ENCODE data around the gene CDC25A. TPM values are rescaled to one million over a fixed set of nuclear protein-coding genes. Genes with fewer than 3 reads are reported as not detected.

Gene CDC25A
- total RNA-seq, 1 experiment from 2014 or later: 14.9 TPM

DNA sequence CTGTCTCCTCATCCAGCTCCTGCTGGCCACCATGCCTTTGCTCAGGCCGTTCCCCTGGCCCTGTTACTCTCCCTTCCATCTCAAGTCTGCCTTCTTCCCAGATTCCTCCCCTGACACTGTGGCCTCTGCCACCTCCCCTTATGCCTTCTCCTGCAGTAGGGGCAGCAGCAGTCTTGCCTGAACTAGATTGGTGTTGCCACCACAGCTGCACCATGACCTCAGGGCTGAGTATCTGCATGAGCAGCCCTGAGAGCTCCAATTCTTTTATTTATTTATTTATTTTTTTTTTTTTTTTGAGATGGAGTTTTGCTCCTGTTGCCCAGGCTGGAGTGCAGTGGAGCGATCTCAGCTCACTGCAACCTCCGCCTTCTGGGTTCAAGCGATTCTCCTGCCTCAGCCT is 21.2 kb upstream of the CDC25A start:
- no peak for DNase-seq (ENCODE audit: low read depth, low spot score)
- in situ Hi-C loops (cut with HindIII; ENCODE audit: low pct_unique_long_range_greater_than_20kb, low sequenced_read_pairs): no loop called here

GRCh38 chr3:48208076-48208475 is 19.9 kb upstream of the CDC25A start:
- no peak for DNase-seq (ENCODE audit: low read depth, low spot score)
- in situ Hi-C loops (cut with HindIII; ENCODE audit: low pct_unique_long_range_greater_than_20kb, low sequenced_read_pairs): no loop called here

GRCh38 chr3:48202632-48203031 is 14.4 kb upstream of the CDC25A start:
- DNase-seq (ENCODE audit: low read depth, low spot score): no peak
- in situ Hi-C loops (cut with HindIII; ENCODE audit: low pct_unique_long_range_greater_than_20kb, low sequenced_read_pairs): no loop called here

DNA sequence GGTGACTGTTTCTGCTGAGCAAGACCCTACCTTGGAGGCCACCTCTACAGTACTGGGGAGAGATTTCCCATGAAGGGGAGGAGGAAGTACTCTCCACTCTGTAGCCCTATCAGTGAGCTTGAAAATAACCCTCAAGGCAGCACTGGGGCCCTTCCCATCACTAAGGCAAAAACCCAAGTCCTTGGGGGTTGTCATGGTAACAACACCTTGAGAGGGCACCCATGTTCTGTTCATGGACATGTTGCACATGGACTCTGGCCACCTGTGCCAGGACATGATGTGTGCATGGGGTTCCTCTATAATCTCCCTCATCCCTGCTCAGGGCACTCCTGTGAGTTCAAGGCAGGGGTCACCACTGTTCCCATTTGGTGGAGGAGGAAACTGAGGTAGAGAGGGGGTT is 10.9 kb upstream of the CDC25A start:
- in situ Hi-C loops (cut with HindIII; ENCODE audit: low pct_unique_long_range_greater_than_20kb, low sequenced_read_pairs): no loop called here

GRCh38 chr3:48196611-48197010 is 8.4 kb upstream of the CDC25A start:
- DNase-seq (ENCODE audit: low read depth, low spot score): no peak
- in situ Hi-C loops (cut with HindIII; ENCODE audit: low pct_unique_long_range_greater_than_20kb, low sequenced_read_pairs): no loop called here

More for the DNA sequence above, 10.9 kb upstream of the CDC25A start:
- no peak for DNase-seq (ENCODE audit: low read depth, low spot score)

DNA sequence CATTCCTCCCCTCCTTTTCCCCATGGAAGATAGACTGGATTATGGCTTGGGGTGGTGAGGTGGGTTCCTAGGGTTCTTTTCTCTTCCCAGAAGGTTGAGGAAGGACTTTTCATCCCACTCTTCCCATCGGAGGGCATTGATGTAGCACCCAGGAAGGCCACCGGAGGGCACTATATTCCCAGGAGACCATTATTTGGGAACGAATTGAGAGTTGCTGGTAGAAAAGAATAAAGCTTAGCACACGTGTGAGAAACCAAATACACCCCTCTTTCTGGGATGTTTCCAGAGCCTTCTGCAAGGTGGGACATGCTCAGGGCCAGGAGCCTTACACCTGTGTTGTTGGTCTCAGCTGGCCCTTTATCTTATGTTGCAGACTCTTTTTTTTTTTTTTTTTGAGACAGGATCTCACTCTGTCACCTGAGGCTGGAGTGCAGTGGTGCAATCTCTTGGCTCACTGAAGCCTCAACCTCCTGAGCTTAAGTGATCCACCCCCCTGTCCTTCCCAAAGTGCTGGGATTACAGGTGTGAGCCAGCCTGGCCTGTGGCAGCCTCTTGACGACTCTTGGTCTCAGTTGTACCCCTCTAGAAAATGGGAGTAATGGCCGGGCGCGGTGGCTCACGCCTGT is 6.3 kb upstream of the CDC25A start:
- DNase-seq (ENCODE audit: low read depth, low spot score): peak; percentile 87
- in situ Hi-C loops (cut with HindIII; ENCODE audit: low pct_unique_long_range_greater_than_20kb, low sequenced_read_pairs): no loop called here

- in situ Hi-C loops (cut with HindIII; ENCODE audit: low pct_unique_long_range_greater_than_20kb, low sequenced_read_pairs): no loop called here
- DNase-seq (ENCODE audit: low read depth, low spot score): no peak
Observed at GRCh38 chr3:48190911-48191310, 2.7 kb upstream of the CDC25A start.

DNA sequence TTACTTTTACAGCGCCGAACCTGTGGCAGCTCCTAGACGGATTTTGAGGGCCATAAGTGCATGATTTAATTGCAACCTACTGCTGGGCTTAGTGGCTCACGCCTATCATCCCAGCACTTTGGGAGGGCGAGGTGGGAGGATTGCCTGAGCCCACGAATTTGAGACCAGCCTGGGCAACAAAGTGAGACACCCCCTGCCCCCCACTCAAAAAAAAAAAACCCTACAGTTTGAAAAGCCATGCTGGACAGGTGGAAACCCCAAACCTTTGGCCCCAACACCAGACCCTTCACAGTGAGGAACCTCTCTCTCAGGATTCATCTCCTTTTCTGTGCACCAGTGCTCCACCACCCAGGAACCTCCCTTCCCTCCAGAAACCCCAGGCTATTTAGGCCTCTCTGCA is 1.1 kb upstream of the CDC25A start:
- in situ Hi-C loops (cut with HindIII; ENCODE audit: low pct_unique_long_range_greater_than_20kb, low sequenced_read_pairs): no loop called here
- no peak for DNase-seq (ENCODE audit: low read depth, low spot score)

DNA sequence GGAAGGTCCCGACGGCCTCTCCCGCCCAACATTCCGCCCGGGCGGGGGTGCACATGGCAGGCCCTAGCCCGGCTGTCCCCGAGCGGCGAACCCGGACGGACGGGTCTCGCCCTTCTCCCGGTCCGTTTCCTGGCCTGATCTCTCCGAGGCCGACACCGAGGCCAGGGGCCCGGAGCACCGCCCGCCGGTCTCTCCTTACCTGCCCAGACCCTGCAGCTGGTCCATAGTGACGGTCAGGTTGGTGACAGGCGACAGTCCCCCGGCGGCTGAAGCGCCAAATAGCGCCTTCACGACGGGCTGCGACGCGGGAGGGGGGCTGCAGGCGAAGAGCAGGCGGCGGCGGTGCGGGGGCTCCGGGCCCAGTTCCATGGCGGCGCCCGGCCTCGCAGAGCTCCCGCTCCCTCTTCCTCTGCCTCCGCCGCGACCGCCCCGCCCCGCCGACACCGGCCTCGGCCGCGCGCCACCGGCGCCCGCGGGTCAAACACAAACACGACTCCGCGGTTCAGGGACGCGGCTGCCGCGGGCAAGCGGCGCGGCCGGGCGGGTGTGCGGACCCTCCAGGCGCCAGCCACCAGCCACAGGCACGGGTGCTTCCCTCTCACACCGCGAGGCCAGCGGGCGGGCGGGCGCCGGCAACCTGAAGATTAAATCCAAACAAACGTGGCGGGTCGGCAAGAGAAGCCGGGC is 495 bp downstream of the CDC25A start:
- in situ Hi-C loops (cut with HindIII; ENCODE audit: low pct_unique_long_range_greater_than_20kb, low sequenced_read_pairs): no loop called here
- no peak for DNase-seq (ENCODE audit: low read depth, low spot score)

DNA sequence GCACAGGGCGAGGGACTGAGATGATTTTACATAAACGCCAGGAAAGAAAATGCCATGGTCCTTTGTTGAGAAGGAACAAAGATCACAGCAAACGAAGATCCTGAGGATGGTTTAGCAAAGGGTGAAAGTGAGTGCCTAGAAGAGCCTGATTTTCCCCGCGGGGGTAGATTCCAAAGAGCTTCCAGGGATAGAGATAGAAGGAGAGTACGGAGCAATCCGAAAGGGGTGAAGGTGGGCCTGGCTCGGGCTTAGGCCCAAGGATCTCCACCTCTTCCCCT is 977 bp downstream of the CDC25A start:
- in situ Hi-C loops (cut with HindIII; ENCODE audit: low pct_unique_long_range_greater_than_20kb, low sequenced_read_pairs): no loop called here

DNA sequence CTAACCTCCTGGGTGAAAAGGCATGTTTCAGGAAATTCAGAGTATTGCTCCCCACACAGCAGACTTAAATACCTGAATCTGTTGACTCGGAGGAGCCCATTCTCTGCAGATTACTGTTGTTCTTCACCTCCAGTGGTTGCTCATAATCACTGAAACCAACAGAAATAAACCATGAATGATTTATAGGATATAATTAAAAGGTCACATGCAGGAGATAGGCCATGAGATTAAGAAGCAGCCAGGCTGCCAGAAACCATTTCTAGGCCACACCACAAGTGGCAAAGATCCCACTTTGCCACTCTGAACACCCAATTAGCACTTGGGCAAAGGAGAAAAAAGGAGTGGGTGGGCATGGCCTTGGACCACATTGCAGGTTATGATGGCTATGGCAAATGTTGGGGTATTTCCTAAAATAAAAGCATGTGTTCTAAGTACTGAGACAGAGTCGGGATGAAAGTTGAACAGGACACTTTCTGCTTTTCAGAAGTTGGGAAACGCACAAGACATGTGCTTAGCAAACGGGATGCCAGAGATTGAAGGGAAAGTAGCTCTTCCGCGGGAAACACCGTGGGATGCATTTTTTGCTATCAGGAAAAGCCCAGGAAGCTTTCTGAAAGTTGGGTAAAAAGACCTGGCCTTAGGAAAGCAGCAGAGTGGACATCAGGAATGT is 1.5 kb downstream of the CDC25A start:
- in situ Hi-C loops (cut with HindIII; ENCODE audit: low pct_unique_long_range_greater_than_20kb, low sequenced_read_pairs): no loop called here

More for the DNA sequence above, 977 bp downstream of the CDC25A start:
- DNase-seq (ENCODE audit: low read depth, low spot score): no peak

GRCh38 chr3:48185129-48185528 is 3.1 kb downstream of the CDC25A start:
- in situ Hi-C loops (cut with HindIII; ENCODE audit: low pct_unique_long_range_greater_than_20kb, low sequenced_read_pairs): no loop called here

More for the DNA sequence above, 1.5 kb downstream of the CDC25A start:
- DNase-seq (ENCODE audit: low read depth, low spot score): no peak

GRCh38 chr3:48184299-48184698 is 3.9 kb downstream of the CDC25A start:
- in situ Hi-C loops (cut with HindIII; ENCODE audit: low pct_unique_long_range_greater_than_20kb, low sequenced_read_pairs): no loop called here
- no peak for DNase-seq (ENCODE audit: low read depth, low spot score)

More at GRCh38 chr3:48185129-48185528, 3.1 kb downstream of the CDC25A start:
- DNase-seq (ENCODE audit: low read depth, low spot score): no peak

DNA sequence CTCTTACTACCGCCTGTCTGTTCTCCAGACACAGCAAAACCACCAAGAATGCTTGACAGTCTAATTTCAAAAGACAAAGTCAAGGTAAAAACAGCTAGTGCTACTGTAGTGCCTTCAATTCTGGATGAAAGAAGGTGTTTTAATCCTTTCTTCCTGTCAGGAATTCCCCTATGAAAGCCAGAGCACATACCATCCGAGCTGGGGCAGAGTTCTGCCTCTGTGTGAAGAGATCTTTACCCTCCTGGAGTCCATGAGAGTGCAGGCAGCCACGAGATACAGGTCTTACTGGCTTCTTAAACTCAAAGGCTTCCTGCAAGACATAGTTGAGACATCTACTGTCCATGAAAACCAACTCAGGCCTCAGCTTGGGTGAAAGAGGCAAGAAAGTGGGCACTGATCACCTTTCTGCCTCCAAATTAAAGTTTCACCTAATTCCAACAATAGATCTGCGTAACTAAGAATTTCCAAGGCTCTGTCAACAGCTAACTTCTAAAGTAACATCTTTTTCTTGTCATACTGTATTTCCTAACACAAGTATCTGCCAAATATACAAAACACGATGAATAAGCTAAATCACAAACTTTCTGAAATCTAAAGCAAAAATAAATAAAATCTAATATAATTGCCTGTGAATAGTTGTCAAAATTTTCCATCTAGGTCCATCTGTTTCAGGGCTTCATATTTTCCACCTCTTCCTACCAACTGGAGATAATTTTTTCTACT is 7.5 kb downstream of the CDC25A start:
- no peak for DNase-seq (ENCODE audit: low read depth, low spot score)
- in situ Hi-C loops (cut with HindIII; ENCODE audit: low pct_unique_long_range_greater_than_20kb, low sequenced_read_pairs): no loop called here

- in situ Hi-C loops (cut with HindIII; ENCODE audit: low pct_unique_long_range_greater_than_20kb, low sequenced_read_pairs): no loop called here
- DNase-seq (ENCODE audit: low read depth, low spot score): no peak
Observed at GRCh38 chr3:48180021-48180420, 8.2 kb downstream of the CDC25A start.

GRCh38 chr3:48178072-48178471 is 10.1 kb downstream of the CDC25A start:
- in situ Hi-C loops (cut with HindIII; ENCODE audit: low pct_unique_long_range_greater_than_20kb, low sequenced_read_pairs): no loop called here
- DNase-seq (ENCODE audit: low read depth, low spot score): peak; percentile 62

DNA sequence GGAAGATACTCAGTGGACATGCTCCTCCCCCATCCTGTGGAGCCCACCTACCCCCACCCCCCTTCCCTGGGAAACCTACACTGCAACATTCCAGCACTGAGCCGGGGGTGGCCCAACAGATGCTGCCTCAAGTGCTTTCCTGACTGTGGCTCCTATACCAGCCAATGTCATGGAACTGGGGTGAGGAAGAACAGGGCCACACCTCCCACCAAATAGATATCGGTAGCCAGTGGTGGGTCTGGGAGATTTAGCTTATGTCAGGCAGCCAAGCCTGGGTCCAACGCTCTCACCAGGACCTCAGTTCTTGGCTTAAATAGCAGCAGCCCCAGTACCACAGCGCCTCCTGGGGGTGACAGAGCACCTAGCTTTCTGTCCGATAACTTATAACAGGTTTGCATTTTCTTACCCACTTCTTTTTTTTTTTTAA is 30.3 kb downstream of the CDC25A start:
- peak; percentile 80 for DNase-seq (ENCODE audit: low read depth, low spot score)
- in situ Hi-C loops (cut with HindIII; ENCODE audit: low pct_unique_long_range_greater_than_20kb, low sequenced_read_pairs): no loop called here

DNA sequence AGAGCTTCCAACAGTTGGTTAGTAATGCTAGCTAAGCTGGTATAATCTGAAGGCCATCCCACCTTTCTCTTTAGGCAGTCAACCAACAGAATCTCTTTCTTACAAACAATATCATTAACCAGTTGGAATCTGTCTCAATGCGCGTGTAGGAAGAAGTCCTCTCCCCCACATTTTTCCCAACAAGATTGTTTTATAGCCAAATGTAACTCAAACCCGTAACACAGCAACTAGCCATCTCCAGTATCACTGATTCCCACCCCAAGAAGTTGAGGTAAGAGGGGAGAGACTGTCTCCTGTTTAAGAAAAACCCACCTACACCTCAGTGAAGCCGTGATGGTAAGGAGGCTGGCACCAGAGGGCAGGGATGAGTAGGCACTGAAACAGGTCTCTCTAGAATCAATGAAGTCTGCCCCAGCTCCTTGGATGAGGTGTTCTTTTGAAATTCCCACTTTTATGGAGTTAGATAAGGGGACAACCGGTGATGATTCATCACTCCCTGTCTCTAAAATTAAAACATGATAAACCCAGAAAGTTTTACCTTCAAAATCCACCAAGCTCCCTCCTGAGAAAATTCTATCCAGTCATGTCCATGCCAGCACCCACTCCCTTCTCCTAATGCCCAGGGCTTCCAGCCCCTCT is 30.9 kb downstream of the CDC25A start:
- in situ Hi-C loops (cut with HindIII; ENCODE audit: low pct_unique_long_range_greater_than_20kb, low sequenced_read_pairs): no loop called here
- DNase-seq (ENCODE audit: low read depth, low spot score): no peak
